Epithelial cell of esophagus (primary cell): ENCODE results near the gene SGK1.
"Not testable (repeated sequence)": the region's sequence is repeated elsewhere in the genome, so short reads cannot be mapped to it uniquely, and the experiment has no call there.

Experiments used
- DNase-seq: peaks from one replicate; pipeline ENCODE4 v3.0.0; 2010; ENCODE audit warnings: low read depth
- H3K4me3 ChIP-seq: 2 replicates; pipeline ENCODE4 v1.5.1; 2011; ENCODE audit warnings: mild to moderate bottlenecking, low read length, control low read depth
- CTCF ChIP-seq: IDR thresholded peaks from 2 replicates; pipeline ENCODE4 v1.5.1; 2011; ENCODE audit warnings: low read depth, mild to moderate bottlenecking, low read length, control low read depth, inconsistent platforms; ENCODE audit not compliant: insufficient read depth; ENCODE audit errors: missing control alignments

Gene SGK1

DNA sequence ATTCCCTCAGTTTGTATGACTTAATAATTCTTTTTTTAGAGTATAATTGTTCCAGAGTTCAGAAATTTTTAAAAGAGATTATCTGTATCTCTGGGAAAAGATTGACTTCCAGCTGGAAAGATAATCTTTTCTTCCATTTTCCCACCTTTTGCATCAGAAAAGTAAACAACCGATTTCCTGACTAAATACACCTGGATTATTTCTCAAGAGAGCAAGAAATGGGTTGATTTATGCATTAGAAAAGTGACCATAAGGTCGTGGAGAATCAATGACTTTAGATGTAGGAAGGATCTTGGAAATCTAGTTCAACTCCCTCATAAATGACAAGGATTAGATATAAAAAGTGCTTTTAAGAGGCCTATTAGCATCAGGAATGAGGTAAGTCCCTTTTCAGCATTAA lies 79.9 kb downstream of the SGK1 start:
- no peak for DNase-seq
- no peak for TF ChIP-seq CTCF
- H3K4me3 ChIP-seq = no peak overlapping the region

- peak; percentile 78 for DNase-seq
- no peak for TF ChIP-seq CTCF
- no peak overlapping the region for H3K4me3 ChIP-seq
These were observed 81.8 kb downstream of the SGK1 start for GRCh38 chr6:134235937-134236751.

DNA sequence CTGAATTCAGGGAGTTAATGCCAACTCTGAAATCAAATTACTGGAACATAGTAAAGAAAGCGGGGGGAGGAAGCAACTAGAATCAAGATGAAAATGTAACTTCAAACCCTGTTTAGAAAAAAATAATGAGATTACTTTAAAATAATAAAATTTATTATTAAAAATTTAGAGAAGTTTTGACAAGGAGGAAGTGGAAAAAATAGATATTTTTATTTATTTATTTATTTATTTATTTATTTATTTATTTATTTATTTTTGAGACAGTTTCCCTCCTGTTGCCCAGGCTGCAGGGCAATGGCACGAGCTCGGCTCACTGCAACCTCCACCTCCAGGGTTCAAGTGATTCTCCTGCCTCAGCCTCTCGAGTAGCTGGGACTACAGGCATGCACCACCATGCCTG lies 82.6 kb downstream of the SGK1 start:
- not testable (repeated sequence) for DNase-seq, H3K4me3 ChIP-seq

DNA sequence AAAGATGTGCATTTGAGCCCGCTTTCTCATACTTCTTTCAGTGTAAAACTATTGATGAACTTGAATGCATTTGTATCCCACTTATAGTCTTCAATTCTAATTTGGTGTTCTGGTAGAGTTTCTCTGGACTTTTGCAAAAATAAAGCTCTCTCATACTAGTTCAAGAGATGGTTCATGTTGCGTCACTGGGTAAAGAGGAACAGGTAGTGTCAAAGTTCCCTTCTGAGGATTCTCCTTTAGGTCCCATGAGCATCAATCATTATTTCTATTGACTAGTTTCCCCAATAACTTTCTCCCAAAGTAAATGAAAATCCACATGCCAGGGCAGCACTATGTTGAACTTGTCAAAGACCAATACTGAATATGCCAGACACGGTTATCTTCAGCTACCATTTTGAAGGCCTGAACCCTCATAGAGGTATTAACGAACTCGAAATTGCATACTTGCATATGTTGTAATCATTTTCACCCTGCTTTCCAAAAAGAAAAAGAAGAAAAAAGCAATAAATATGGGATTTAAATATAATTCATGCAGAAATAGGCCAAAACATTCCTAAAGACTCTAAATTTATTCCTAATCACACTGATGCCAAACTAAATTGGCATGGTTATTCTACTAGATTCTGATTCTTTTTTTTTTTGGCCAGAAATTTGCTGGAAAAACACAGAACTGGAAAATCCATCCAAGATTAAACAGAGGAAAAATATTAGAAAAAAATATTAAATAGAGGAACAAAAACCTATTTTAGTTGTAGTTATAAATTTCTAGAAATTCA lies 84.5 kb downstream of the SGK1 start:
- no peak overlapping the region for H3K4me3 ChIP-seq
- no peak for DNase-seq
- TF ChIP-seq CTCF = no peak

GRCh38 chr6:134230940-134231339 lies 87.0 kb downstream of the SGK1 start:
- no peak for TF ChIP-seq CTCF
- DNase-seq = no peak
- H3K4me3 ChIP-seq = no peak overlapping the region

GRCh38 chr6:134230087-134230700 lies 87.7 kb downstream of the SGK1 start:
- no peak for DNase-seq
- TF ChIP-seq CTCF = no peak
- no peak overlapping the region for H3K4me3 ChIP-seq

DNA sequence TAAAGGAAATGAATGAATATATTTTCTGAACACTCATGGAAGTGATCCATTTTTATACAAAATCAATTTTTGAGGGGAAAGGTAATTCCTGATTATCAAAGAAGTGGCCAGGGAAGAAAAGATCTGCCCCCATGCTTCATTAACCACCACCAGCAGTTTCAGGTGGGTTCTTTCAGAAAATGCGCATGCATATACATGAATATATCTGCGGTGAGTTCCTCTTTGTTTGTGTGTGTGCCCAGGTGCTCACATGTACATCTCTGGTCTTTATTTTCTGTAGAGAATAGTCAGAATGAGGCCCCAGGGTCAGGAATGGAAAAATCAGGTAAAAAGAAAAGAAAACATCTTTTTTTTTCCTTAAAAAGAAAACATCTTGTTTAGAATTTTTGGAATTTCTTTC lies 88.4 kb downstream of the SGK1 start:
- H3K4me3 ChIP-seq = no peak overlapping the region
- TF ChIP-seq CTCF = no peak

More for the DNA sequence above, 88.4 kb downstream of the SGK1 start:
- no peak for DNase-seq
